ENCODE data around the gene SDCBP2.

DNA sequence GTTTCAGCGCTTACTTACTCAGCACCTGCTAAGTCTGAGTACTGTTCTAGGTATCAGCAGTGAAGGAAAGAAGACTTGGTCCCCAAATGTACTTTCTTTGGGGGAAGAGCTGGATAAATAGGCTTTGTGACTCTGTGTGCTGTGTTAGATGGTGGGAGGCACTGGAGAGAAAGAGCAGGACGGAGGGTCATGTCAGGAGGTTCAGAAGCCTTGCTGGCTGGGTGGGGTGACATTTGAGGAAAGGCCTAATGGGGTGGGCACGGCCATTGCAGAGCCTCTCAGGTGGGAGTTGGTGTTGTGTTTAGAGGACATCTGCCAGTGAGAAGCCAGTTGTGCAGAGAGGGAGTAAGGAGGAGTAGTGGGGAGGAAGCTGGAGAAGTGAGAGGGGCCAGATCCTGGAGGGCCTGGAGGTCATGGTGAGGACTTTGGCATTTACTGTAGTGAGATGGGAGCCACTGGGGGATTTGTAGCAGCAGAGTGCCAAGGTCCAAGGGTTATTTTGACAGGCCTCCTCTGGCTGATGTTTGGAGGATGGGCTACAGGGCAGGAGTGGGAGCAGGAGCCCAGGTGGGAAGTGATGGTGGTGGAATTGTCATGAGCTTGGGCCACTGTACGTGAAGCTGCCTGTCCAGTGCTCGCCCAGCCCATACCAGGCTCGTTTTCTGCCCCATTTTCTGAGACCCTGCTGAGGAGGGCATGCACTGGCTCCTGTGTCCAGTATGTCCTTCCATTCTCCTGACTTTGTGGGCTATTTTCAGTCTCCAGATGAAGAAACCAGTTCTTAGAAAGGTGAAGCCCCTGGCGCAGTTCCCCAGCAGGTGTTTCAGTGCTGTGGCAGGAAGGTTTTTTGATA lies 886 bp downstream of the SDCBP2 start:
- TF ChIP-seq GATA3 (IDR thresholded peaks at IDR 0.05; ENCODE audit: low read depth, low read length) (no peak), GATA2 (IDR thresholded peaks at IDR 0.05; ENCODE audit: low read depth, low read length) (no peak)
